Measurements from ENCODE around the gene GMNN. TPM values are rescaled to one million over a fixed set of nuclear protein-coding genes. Genes with fewer than 3 reads are reported as not detected.

The GMNN gene
- total RNA-seq, 1 experiment from 2014 or later: 98.5 TPM

- ChIA-PET POLR2A (no interaction called here), CTCF (interaction anchor here (0.9 to 2.3 kb wide), 2 partner anchors 26 to 188 kb away, joined by 3 to 11 read pairs; no protein-coding TSS in a partner anchor)
- H3K27ac Mint-ChIP-seq: peak overlapping the region; percentile 39; the same call in 1 of the 2 replicates
These were observed 54.9 kb downstream of the GMNN start for GRCh38 chr6:24829657-24830056.

More at GRCh38 chr6:24829657-24830056, 54.9 kb downstream of the GMNN start:
- no peak for DNase-seq (ENCODE audit: low spot score)
- no peak for ATAC-seq
- Mint-ChIP-seq H3K4me3 (no peak overlapping the region), H3K9me3 (no peaks in the 10 kb centered on the region), H3K4me1 (peaks cover 20% of the 10 kb centered on the region), H3K27me3 (ENCODE audit: low read depth) (no peaks in the 10 kb centered on the region), H3K36me3 (no peaks in the 10 kb centered on the region)
- no peak for TF ChIP-seq AFF4 (CRISPR knock-in tag; IDR thresholded peaks at IDR 0.05; ENCODE audit: borderline replicate concordance)
- TF ChIP-seq AR (CRISPR knock-in tag; IDR thresholded peaks at IDR 0.05): no peak
- no peak for TF ChIP-seq SP1 (CRISPR knock-in tag; conservative IDR thresholded peaks at IDR 0.05)
- no peak for TF ChIP-seq PRDM15 (CRISPR knock-in tag; IDR thresholded peaks at IDR 0.05)
- TF ChIP-seq KAT7 (CRISPR knock-in tag; IDR thresholded peaks at IDR 0.05; ENCODE audit: borderline replicate concordance): no peak
- TF ChIP-seq CDX4 (CRISPR knock-in tag; IDR thresholded peaks at IDR 0.05; ENCODE audit: borderline replicate concordance): no peak
- no peak for TF ChIP-seq ZBTB21 (CRISPR knock-in tag; IDR thresholded peaks at IDR 0.05; ENCODE audit: borderline replicate concordance)
